ENCODE results near the gene ALDH3B2.

ALDH3B2 gene

DNA sequence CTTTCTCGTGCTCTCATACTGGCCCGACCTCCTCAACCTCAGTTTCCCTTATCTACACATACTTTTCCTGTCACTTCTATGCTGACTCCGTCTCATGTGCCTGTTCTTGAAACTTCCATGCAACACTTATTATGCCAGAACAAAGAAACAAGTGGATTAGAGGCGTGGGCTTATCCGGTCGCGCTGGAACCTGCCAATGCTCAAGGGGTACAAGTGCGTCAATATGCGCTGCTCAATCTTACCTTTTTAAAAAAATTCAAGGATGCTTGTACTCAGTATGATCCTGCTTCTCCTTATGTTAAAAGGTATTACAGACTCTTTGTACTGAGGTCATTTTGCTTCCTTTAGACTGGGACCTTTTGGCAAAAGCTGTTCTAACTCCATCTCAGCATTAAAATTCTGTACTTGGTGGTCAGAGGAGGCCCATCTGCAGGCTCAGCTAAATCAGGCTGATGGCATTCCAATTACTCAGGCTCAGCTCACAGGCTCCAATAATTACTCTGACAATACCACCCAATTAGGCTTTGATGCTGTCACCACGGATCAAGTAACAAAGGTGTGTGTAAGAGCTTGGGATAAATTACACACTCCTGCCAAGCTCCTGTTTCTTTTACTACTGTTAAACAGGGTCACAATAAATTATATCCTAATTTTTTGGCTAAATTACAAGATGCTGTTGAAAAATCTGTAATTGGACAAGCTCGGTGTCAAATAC, 26.3 kb upstream of the ALDH3B2 start:
- H3K4me1 ChIP-seq (ENCODE audit: insufficient read depth, low read length, poor library complexity, severe bottlenecking): no peaks in the 10 kb centered on the region
- no peak overlapping the region for H3K4me3 ChIP-seq (ENCODE audit: low read length, poor library complexity, severe bottlenecking)
- no peak overlapping the region for H2AFZ ChIP-seq (ENCODE audit: low read length)
- no peaks in the 10 kb centered on the region for H3K9me2 ChIP-seq (replicated peaks; ENCODE audit: low read depth, low read length)
- no peak overlapping the region for H3K9ac ChIP-seq (ENCODE audit: low read depth, low read length, poor library complexity, severe bottlenecking)
- H3K79me2 ChIP-seq (ENCODE audit: insufficient read depth, low read length): no peaks in the 10 kb centered on the region
- no peaks in the 10 kb centered on the region for H4K20me1 ChIP-seq (ENCODE audit: insufficient read depth, low read length, poor library complexity, severe bottlenecking)
- TF ChIP-seq, protein P1, sequence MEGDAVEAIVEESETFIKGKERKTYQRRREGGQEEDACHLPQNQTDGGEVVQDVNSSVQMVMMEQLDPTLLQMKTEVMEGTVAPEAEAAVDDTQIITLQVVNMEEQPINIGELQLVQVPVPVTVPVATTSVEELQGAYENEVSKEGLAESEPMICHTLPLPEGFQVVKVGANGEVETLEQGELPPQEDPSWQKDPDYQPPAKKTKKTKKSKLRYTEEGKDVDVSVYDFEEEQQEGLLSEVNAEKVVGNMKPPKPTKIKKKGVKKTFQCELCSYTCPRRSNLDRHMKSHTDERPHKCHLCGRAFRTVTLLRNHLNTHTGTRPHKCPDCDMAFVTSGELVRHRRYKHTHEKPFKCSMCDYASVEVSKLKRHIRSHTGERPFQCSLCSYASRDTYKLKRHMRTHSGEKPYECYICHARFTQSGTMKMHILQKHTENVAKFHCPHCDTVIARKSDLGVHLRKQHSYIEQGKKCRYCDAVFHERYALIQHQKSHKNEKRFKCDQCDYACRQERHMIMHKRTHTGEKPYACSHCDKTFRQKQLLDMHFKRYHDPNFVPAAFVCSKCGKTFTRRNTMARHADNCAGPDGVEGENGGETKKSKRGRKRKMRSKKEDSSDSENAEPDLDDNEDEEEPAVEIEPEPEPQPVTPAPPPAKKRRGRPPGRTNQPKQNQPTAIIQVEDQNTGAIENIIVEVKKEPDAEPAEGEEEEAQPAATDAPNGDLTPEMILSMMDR (conservative IDR thresholded peaks at IDR 0.05; ENCODE audit: low read length): no peak
- no peak for TF ChIP-seq EZH2phosphoT487 (IDR thresholded peaks at IDR 0.05; ENCODE audit: borderline replicate concordance)
- no peaks in the 10 kb centered on the region for H3K36me3 ChIP-seq (ENCODE audit: insufficient read depth, low read length)
- H3K9me3 ChIP-seq (ENCODE audit: insufficient read depth, low read depth, low read length): no peaks in the 10 kb centered on the region
- H3F3A ChIP-seq (ENCODE audit: low read depth): no peaks in the 10 kb centered on the region
- H3K27me3 ChIP-seq (ENCODE audit: insufficient read depth, low read length, poor library complexity, severe bottlenecking): no peaks in the 10 kb centered on the region
- no peak overlapping the region for H3K4me2 ChIP-seq (ENCODE audit: low read depth, low read length, poor library complexity, severe bottlenecking)

DNA sequence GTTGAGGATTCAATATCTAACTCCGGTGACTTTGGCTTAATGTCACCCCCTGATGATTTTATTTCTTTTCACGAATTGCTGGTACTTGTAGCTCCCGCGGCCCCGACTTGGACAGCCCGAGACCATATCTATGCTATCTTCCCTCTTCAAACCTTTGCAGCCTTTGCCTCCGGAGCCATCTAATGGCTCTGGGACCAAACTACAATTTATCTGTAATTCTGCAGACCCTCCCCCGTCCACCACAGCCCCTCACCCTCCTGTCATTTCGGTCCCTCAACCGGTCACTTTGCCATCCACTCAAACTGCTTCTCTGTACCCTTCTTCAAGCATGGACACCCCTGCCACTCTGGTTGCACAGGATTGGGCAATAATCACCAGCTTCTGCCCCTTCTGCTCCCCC, 25.7 kb upstream of the ALDH3B2 start:
- no peak overlapping the region for H3K4me2 ChIP-seq (ENCODE audit: low read depth, low read length, poor library complexity, severe bottlenecking)

GRCh38 chr11:67699521-67699920, 25.1 kb upstream of the ALDH3B2 start:
- Histone ChIP-seq H3K36me3 (ENCODE audit: insufficient read depth, low read length) (no peaks in the 10 kb centered on the region), H3F3A (ENCODE audit: low read depth) (no peaks in the 10 kb centered on the region), H3K79me2 (ENCODE audit: insufficient read depth, low read length) (no peaks in the 10 kb centered on the region), H3K9me3 (ENCODE audit: insufficient read depth, low read depth, low read length) (no peaks in the 10 kb centered on the region), H3K9ac (ENCODE audit: low read depth, low read length, poor library complexity, severe bottlenecking) (no peak overlapping the region), H3K27me3 (ENCODE audit: insufficient read depth, low read length, poor library complexity, severe bottlenecking) (no peaks in the 10 kb centered on the region), H2AFZ (ENCODE audit: low read length) (no peak overlapping the region), H4K20me1 (ENCODE audit: insufficient read depth, low read length, poor library complexity, severe bottlenecking) (no peaks in the 10 kb centered on the region), H3K4me3 (ENCODE audit: low read length, poor library complexity, severe bottlenecking) (no peak overlapping the region), H3K4me2 (ENCODE audit: low read depth, low read length, poor library complexity, severe bottlenecking) (no peak overlapping the region), H3K4me1 (ENCODE audit: insufficient read depth, low read length, poor library complexity, severe bottlenecking) (no peaks in the 10 kb centered on the region), H3K9me2 (replicated peaks; ENCODE audit: low read depth, low read length) (no peaks in the 10 kb centered on the region)
- TF ChIP-seq EZH2phosphoT487 (IDR thresholded peaks at IDR 0.05; ENCODE audit: borderline replicate concordance): no peak
- TF ChIP-seq, protein P1 (conservative IDR thresholded peaks at IDR 0.05; ENCODE audit: low read length): no peak

More for the DNA sequence above, 25.7 kb upstream of the ALDH3B2 start:
- Histone ChIP-seq H3K4me1 (ENCODE audit: insufficient read depth, low read length, poor library complexity, severe bottlenecking) (no peaks in the 10 kb centered on the region), H2AFZ (ENCODE audit: low read length) (no peak overlapping the region), H3F3A (ENCODE audit: low read depth) (no peaks in the 10 kb centered on the region), H3K9me2 (replicated peaks; ENCODE audit: low read depth, low read length) (no peaks in the 10 kb centered on the region), H3K4me3 (ENCODE audit: low read length, poor library complexity, severe bottlenecking) (no peak overlapping the region), H3K27me3 (ENCODE audit: insufficient read depth, low read length, poor library complexity, severe bottlenecking) (no peaks in the 10 kb centered on the region), H3K79me2 (ENCODE audit: insufficient read depth, low read length) (no peaks in the 10 kb centered on the region), H3K9me3 (ENCODE audit: insufficient read depth, low read depth, low read length) (no peaks in the 10 kb centered on the region), H4K20me1 (ENCODE audit: insufficient read depth, low read length, poor library complexity, severe bottlenecking) (no peaks in the 10 kb centered on the region), H3K9ac (ENCODE audit: low read depth, low read length, poor library complexity, severe bottlenecking) (no peak overlapping the region), H3K36me3 (ENCODE audit: insufficient read depth, low read length) (no peaks in the 10 kb centered on the region)
- TF ChIP-seq EZH2phosphoT487 (IDR thresholded peaks at IDR 0.05; ENCODE audit: borderline replicate concordance): no peak
- TF ChIP-seq, protein P1 (conservative IDR thresholded peaks at IDR 0.05; ENCODE audit: low read length): no peak; the same call in 1 of the 2 replicates
